ENCODE measurements around the gene MT1A. TPM values are rescaled to one million over a fixed set of nuclear protein-coding genes. Genes with fewer than 3 reads are reported as not detected.
"Not testable (repeated sequence)": the region's sequence is repeated elsewhere in the genome, so short reads cannot be mapped to it uniquely, and the experiment has no call there.

The MT1A gene
- total RNA-seq, 1 donor from 2014 or later: 4.9 TPM

DNA sequence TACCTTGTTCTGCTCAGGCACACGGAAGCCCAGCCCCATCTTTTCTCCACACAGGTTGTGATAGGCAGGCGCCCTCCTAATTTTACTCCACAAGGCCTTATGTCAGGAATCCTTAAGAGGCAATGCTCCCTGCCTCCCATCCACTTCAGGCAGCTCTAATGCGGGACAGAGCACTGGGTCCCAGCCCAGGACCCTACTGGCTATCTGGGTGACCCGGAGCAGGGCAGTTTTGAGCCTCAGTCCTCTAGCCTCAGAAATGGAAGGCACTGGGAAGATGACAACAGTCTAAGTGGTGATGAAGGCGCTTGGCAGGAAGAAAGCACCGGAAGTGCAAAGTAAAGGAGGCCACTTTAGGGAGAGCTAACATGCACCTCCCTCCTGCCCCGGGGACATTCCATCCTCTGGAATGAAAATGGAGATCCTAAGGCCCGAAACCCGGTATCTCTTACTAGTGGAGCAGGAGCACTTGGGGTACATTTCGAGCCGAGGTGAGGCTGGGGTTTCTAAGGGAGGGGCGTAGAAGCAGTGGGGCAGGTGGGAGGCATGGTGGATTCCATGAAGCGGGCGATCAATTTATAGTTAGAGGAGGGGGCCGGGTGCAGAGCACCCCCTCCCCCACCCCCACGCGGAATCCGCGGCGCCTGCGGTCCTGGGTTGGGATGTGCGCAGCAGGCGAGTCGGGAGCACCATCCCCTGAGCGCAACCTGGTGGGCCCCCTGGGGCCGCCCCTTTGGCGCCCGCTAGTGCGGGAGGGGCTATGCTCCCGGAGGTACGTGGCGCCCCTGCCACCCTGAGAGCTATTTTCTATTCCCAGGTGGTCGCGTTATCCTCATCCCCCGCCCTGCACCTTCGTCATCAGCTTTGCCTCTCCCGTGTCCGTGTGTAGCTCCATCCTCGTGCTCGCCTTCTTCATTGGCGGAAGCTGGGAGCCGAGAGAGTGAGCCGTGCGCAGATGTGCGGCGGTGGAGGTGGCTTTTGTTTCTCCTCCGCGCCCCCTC, 24.2 kb downstream of the MT1A start:
- intact Hi-C loops (cut with DNase I): no loop called here
- TF ChIP-seq CTCF (IDR thresholded peaks at IDR 0.05): no peak
- H3K9me3 ChIP-seq: no peaks in the 10 kb centered on the region
- no peaks in the 10 kb centered on the region for H3K36me3 ChIP-seq
- H3K4me3 ChIP-seq: peak overlapping the region; percentile 21
- H3K27ac ChIP-seq: no peak overlapping the region
- H3K4me1 ChIP-seq: peaks cover 9% of the 10 kb centered on the region
- ATAC-seq (no peak), DNase-seq (no peak)
- H3K27me3 ChIP-seq: peaks cover 41% of the 10 kb centered on the region

- peaks cover 3% of the 10 kb centered on the region for H3K4me1 ChIP-seq
- no peaks in the 10 kb centered on the region for H3K36me3 ChIP-seq
- ATAC-seq (no peak), DNase-seq (no peak)
- TF ChIP-seq CTCF (IDR thresholded peaks at IDR 0.05): no peak
- peaks cover 60% of the 10 kb centered on the region for H3K27me3 ChIP-seq
- intact Hi-C loops (cut with DNase I): no loop called here
- no peaks in the 10 kb centered on the region for H3K9me3 ChIP-seq
- H3K4me3 ChIP-seq: no peak overlapping the region
- no peak overlapping the region for H3K27ac ChIP-seq
Observed at GRCh38 chr16:56664506-56664905, 26.0 kb downstream of the MT1A start.

DNA sequence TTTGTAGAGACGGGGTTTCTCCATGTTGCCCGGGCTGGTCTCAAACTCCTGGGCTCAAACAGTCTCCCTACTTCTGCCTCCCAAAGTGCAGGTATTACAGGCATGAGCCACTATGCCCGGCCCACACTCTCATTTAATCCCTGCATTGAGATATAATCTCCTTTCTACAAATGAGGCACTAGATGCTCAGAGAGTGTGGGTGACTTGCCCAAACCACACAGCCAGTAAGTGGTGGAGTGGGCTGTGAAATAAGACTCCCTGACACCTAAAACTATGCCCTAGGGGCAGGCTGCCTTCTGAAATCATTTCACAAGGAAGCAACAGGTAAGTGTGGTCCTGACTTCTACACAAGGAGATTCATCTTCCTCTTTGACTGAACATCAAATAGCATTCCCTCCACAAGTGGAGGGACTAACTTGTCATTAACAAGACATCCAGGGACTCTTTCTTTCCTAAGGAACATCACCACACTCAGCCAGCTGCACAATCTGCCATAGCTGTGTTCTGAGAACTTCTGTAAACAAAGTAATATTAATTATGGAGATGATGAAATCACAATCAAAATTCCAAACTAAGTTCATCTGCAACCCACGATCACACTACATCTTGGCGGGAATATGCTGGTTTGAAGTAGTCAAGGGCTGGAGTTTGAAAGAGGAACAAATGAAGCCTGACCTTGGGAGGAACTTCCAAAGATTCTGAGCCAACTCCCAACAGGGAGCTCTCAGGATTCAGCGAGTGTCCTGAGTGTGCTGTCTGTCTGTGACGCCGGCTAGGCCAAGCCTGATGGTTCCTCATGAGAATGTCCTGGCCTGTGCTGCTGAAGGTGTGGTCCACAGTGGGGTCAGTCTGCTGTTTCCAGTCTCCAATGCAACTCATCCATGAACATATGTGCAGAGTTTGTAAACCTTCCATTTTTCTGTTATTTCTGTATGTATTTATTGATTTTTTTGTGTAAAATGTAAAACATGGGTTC, 27.1 kb downstream of the MT1A start:
- H3K4me3 ChIP-seq; H3K36me3 ChIP-seq; H3K4me1 ChIP-seq; H3K27ac ChIP-seq; DNase-seq; intact Hi-C loops (cut with DNase I); H3K9me3 ChIP-seq; ATAC-seq: not testable (repeated sequence)
- peaks cover 69% of the 10 kb centered on the region for H3K27me3 ChIP-seq

- ATAC-seq (peak; percentile 82), DNase-seq (peak; percentile 74)
- H3K27me3 ChIP-seq: peaks cover 75% of the 10 kb centered on the region
- intact Hi-C loops (cut with DNase I): no loop called here
- H3K9me3 ChIP-seq: no peaks in the 10 kb centered on the region
- H3K4me1 ChIP-seq: peaks cover 8% of the 10 kb centered on the region
- no peak within 1 kb of the TSS for H3K27ac ChIP-seq
- H3K36me3 ChIP-seq: no peaks in the 10 kb centered on the region
- H3K4me3 ChIP-seq: no peak within 1 kb of the TSS
- TF ChIP-seq CTCF (IDR thresholded peaks at IDR 0.05): no peak
Observed at GRCh38 chr16:56667581-56668571, 29.4 kb downstream of the MT1A start, which contains the start of gene MT1G. MT1G (minus strand) TSS chr16:56668065; CDS start chr16:56667993, 72 bp downstream.

- ATAC-seq: no peak
- H3K4me1 ChIP-seq: peaks cover 8% of the 10 kb centered on the region
- peaks cover 69% of the 10 kb centered on the region for H3K27me3 ChIP-seq
- no peak for TF ChIP-seq CTCF (IDR thresholded peaks at IDR 0.05)
- no peaks in the 10 kb centered on the region for H3K36me3 ChIP-seq
- no peaks in the 10 kb centered on the region for H3K9me3 ChIP-seq
- intact Hi-C loops (cut with DNase I): no loop called here
- no peak within 1 kb of the TSS for H3K27ac ChIP-seq
- no peak for DNase-seq
- no peak within 1 kb of the TSS for H3K4me3 ChIP-seq
Observed at GRCh38 chr16:56669005-56669839, 30.8 kb downstream of the MT1A start, which contains the start of gene MT1H. MT1H (plus strand) TSS chr16:56669814; CDS start chr16:56669885, 71 bp downstream.
